HEK293 (cell line): ENCODE results near the gene ARPC3.
A peak's percentile ranks its signal among the peaks of the same experiment; 100 is the strongest.

Experiments
- CTCF ChIA-PET: fragments of 350-600 bp; formaldehyde crosslinking; extraction: SDS; loops from one replicate; lab custom pipeline; 2021; ENCODE audit warnings: antibody characterized with exemption; lab: Yijun Ruan, JAX
- POLR2A ChIA-PET: fragments of 300-600 bp; formaldehyde crosslinking; extraction: SDS; loops from one replicate; lab custom pipeline; 2020; ENCODE audit warnings: antibody characterized with exemption, inconsistent platforms; lab: Yijun Ruan, JAX
- H3K27ac ChIP-seq: fragments of 200-500 bp; sonication (Bioruptor generic); 2 replicates; pipeline ENCODE4 v1.5.1; 2014; ENCODE audit warnings: low read depth, low read length, control low read depth, inconsistent platforms; ENCODE audit errors: extremely low read depth
- H3K36me3 ChIP-seq, 2 experiments: fragments of 200-500 bp in 1 of 2; sonication (Bioruptor generic) in 1 of 2; 1 replicate in 1 of 2; 2 replicates in 1 of 2; pipeline ENCODE4 v1.5.1; 2014 to 2017; ENCODE audit warnings: inconsistent platforms in 2 of 2, low read length in 2 of 2; ENCODE audit not compliant: control insufficient read depth in 2 of 2, insufficient read depth in 1 of 2
- H3K4me1 ChIP-seq: fragments of 200-500 bp; sonication (Bioruptor generic); 2 replicates; pipeline ENCODE4 v1.5.1; 2014; ENCODE audit warnings: mild to moderate bottlenecking, low read length, inconsistent platforms; ENCODE audit not compliant: control insufficient read depth, insufficient read depth
- H3K4me3 ChIP-seq: 2 replicates; pipeline ENCODE4 v1.5.1; 2011; ENCODE audit warnings: low read depth, mild to moderate bottlenecking, control low read depth, low read length, moderate library complexity
- H3K9me3 ChIP-seq: fragments of 200-500 bp; sonication (Bioruptor generic); 2 replicates; pipeline ENCODE4 v1.5.1; 2014; ENCODE audit warnings: low read depth, low read length, inconsistent platforms; ENCODE audit not compliant: control insufficient read depth, insufficient read depth
- BCL11B ChIP-seq: fragments of 450-650 bp; formaldehyde crosslinking; IDR thresholded peaks from 2 replicates; pipeline ENCODE4 v1.5.1; 2016; ENCODE audit warnings: low read depth, missing biosample characterization, missing genetic modification characterization
- ELK4 ChIP-seq: IDR thresholded peaks from 2 replicates; pipeline ENCODE4 v1.6.1; 2011; ENCODE audit warnings: mild to moderate bottlenecking, low read depth, low read length, borderline replicate concordance
- KLF17 ChIP-seq: fragments of 450-650 bp; formaldehyde crosslinking; IDR thresholded peaks from 2 replicates; pipeline ENCODE4 v1.5.1; 2016; ENCODE audit warnings: missing biosample characterization, missing genetic modification characterization
- MYNN ChIP-seq: fragments of 450-650 bp; formaldehyde crosslinking; IDR thresholded peaks from 2 replicates; pipeline ENCODE4 v1.5.1; 2016; ENCODE audit warnings: missing biosample characterization, missing genetic modification characterization, borderline replicate concordance
- PRDM1 ChIP-seq: fragments of 450-650 bp; formaldehyde crosslinking; IDR thresholded peaks from 2 replicates; pipeline ENCODE4; 2016; ENCODE audit warnings: missing biosample characterization, missing genetic modification characterization
- SCRT2 ChIP-seq: fragments of 450-650 bp; formaldehyde crosslinking; IDR thresholded peaks from 2 replicates; pipeline ENCODE4 v1.5.1; 2016; ENCODE audit warnings: missing biosample characterization, missing genetic modification characterization
- SETDB1 ChIP-seq: IDR thresholded peaks from one replicate; pipeline ENCODE4 v1.6.1; 2017; ENCODE audit warnings: mild to moderate bottlenecking, low read length, moderate library complexity, mixed read lengths; ENCODE audit not compliant: insufficient read length
- ZNF292 ChIP-seq: fragments of 450-650 bp; formaldehyde crosslinking; IDR thresholded peaks from 2 replicates; pipeline ENCODE4 v1.5.1; 2016; ENCODE audit warnings: low read depth, missing biosample characterization, missing genetic modification characterization, borderline replicate concordance
- ZNF324 ChIP-seq: fragments of 450-650 bp; formaldehyde crosslinking; IDR thresholded peaks from 2 replicates; pipeline ENCODE4 v1.5.1; 2016; ENCODE audit warnings: missing biosample characterization, missing genetic modification characterization
- ZNF335 ChIP-seq: fragments of 450-650 bp; formaldehyde crosslinking; conservative IDR thresholded peaks from 2 replicates; pipeline ENCODE4 v1.5.1; 2016; ENCODE audit warnings: missing biosample characterization, missing genetic modification characterization
- ZNF404 ChIP-seq: fragments of 450-650 bp; formaldehyde crosslinking; IDR thresholded peaks from 2 replicates; pipeline ENCODE4 v1.5.1; 2017; ENCODE audit warnings: missing biosample characterization, missing genetic modification characterization
- ZNF48 ChIP-seq: fragments of 450-650 bp; formaldehyde crosslinking; IDR thresholded peaks from 2 replicates; pipeline ENCODE4 v1.5.1; 2016; ENCODE audit warnings: missing biosample characterization, missing genetic modification characterization
- ZNF549 ChIP-seq: fragments of 450-650 bp; IDR thresholded peaks from 2 replicates; pipeline ENCODE4 v1.5.1; 2018; ENCODE audit warnings: missing biosample characterization, missing genetic modification characterization, mild to moderate bottlenecking, inconsistent platforms, moderate library complexity
- ZNF585B ChIP-seq: fragments of 450-650 bp; formaldehyde crosslinking; IDR thresholded peaks from 2 replicates; pipeline ENCODE4 v1.5.1; 2016; ENCODE audit warnings: missing biosample characterization, missing genetic modification characterization
- ZNF626 ChIP-seq: fragments of 450-650 bp; sonication (Bioruptor Pico); formaldehyde crosslinking; IDR thresholded peaks from 2 replicates; pipeline ENCODE4 v1.5.1; 2018; ENCODE audit warnings: missing biosample characterization, missing genetic modification characterization, inconsistent platforms
- ZNF660 ChIP-seq: fragments of 450-650 bp; IDR thresholded peaks from 2 replicates; pipeline ENCODE4 v1.5.1; 2018; ENCODE audit warnings: missing biosample characterization, mild to moderate bottlenecking, missing genetic modification characterization
- ZSCAN16 ChIP-seq: fragments of 450-650 bp; formaldehyde crosslinking; IDR thresholded peaks from 2 replicates; pipeline ENCODE4 v1.5.1; 2016; ENCODE audit warnings: missing biosample characterization, missing genetic modification characterization
- TF ChIP-seq, protein P1 (sequence below): fragments of 450-650 bp; formaldehyde crosslinking; IDR thresholded peaks from 2 replicates; pipeline ENCODE4 v1.5.1; 2016; ENCODE audit warnings: missing biosample characterization, missing genetic modification characterization
- TF ChIP-seq, protein P2 (sequence below): fragments of 450-650 bp; formaldehyde crosslinking; IDR thresholded peaks from 2 replicates; pipeline ENCODE4 v1.5.1; 2016; ENCODE audit warnings: missing biosample characterization, missing genetic modification characterization
- TF ChIP-seq, protein P3 (sequence below): fragments of 450-650 bp; formaldehyde crosslinking; IDR thresholded peaks from 2 replicates; pipeline ENCODE4 v1.5.1; 2016; ENCODE audit warnings: missing biosample characterization, missing genetic modification characterization, low read depth
- TF ChIP-seq, protein P4 (sequence below): fragments of 450-650 bp; formaldehyde crosslinking; IDR thresholded peaks from 2 replicates; pipeline ENCODE4 v1.5.0; 2017; ENCODE audit warnings: missing biosample characterization, missing genetic modification characterization, borderline replicate concordance
- TF ChIP-seq, protein P5 (sequence below): fragments of 450-650 bp; formaldehyde crosslinking; IDR thresholded peaks from 2 replicates; pipeline ENCODE4 v1.5.1; 2016; ENCODE audit warnings: missing biosample characterization, missing genetic modification characterization
- TF ChIP-seq, protein P6 (sequence below): fragments of 450-650 bp; formaldehyde crosslinking; IDR thresholded peaks from 2 replicates; pipeline ENCODE4 v1.5.1; 2016; ENCODE audit warnings: missing biosample characterization, missing genetic modification characterization, borderline replicate concordance

The ARPC3 gene

GRCh38 chr12:110498984-110499706 lies 49.0 kb upstream of the ARPC3 start:
- Histone ChIP-seq H3K4me1 (peaks cover 9% of the 10 kb centered on the region), H3K9me3 (no peaks in the 10 kb centered on the region), H3K36me3 (peaks cover 25 to 30% of the 10 kb centered on the region in 2 experiments), H3K4me3 (no peak overlapping the region), H3K27ac (no peak overlapping the region)
- ChIA-PET CTCF (interaction anchor here (0.9 kb wide), 2 partner anchors 14 to 30 kb away, joined by 4 to 10 read pairs; partner anchors contain the start of gene FAM216A), POLR2A (interaction anchor here (0.7 to 3.3 kb wide), 2 partner anchors 30 to 31 kb away, joined by 3 to 44 read pairs; partner anchors contain the start of genes FAM216A and GPN3)
- TF ChIP-seq, protein P1, sequence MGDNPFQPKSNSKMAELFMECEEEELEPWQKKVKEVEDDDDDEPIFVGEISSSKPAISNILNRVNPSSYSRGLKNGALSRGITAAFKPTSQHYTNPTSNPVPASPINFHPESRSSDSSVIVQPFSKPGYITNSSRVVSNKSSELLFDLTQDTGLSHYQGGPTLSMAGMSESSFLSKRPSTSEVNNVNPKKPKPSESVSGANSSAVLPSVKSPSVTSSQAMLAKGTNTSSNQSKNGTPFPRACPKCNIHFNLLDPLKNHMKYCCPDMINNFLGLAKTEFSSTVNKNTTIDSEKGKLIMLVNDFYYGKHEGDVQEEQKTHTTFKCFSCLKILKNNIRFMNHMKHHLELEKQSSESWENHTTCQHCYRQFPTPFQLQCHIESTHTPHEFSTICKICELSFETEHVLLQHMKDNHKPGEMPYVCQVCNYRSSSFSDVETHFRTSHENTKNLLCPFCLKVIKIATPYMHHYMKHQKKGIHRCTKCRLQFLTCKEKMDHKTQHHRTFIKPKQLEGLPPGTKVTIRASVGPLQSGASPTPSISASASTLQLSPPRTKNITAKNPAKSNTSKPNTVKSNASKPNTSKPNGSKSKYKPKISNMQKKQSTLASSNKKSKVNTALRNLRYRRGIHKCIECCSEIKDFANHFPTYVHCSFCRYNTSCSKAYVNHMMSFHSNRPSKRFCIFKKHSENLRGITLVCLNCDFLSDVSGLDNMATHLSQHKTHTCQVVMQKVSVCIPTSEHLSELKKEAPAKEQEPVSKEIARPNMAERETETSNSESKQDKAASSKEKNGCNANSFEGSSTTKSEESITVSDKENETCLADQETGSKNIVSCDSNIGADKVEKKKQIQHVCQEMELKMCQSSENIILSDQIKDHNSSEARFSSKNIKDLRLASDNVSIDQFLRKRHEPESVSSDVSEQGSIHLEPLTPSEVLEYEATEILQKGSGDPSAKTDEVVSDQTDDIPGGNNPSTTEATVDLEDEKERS (tag by site-specific recombination): no peak
- TF ChIP-seq ZNF404 (tag by site-specific recombination) (no peak), SCRT2 (peak; percentile 62), ZNF48 (tag by site-specific recombination) (no peak), SETDB1 (no peak), ZNF324 (tag by site-specific recombination) (no peak), BCL11B (tag by site-specific recombination) (no peak), ZNF660 (peak; percentile 65; the same call in 1 of the 2 replicates), ELK4 (no peak), ZNF585B (tag by site-specific recombination) (no peak), ZNF335 (tag by site-specific recombination) (peak; percentile 28; the same call in 1 of the 2 replicates), ZSCAN16 (tag by site-specific recombination) (no peak), MYNN (tag by site-specific recombination) (no peak; the same call in 1 of the 2 replicates), PRDM1 (tag by site-specific recombination) (no peak; the same call in 1 of the 2 replicates), ZNF549 (tag by site-specific recombination) (no peak), KLF17 (tag by site-specific recombination) (no peak), ZNF626 (tag by site-specific recombination) (no peak), ZNF292 (tag by site-specific recombination) (no peak)
- TF ChIP-seq, protein P2, sequence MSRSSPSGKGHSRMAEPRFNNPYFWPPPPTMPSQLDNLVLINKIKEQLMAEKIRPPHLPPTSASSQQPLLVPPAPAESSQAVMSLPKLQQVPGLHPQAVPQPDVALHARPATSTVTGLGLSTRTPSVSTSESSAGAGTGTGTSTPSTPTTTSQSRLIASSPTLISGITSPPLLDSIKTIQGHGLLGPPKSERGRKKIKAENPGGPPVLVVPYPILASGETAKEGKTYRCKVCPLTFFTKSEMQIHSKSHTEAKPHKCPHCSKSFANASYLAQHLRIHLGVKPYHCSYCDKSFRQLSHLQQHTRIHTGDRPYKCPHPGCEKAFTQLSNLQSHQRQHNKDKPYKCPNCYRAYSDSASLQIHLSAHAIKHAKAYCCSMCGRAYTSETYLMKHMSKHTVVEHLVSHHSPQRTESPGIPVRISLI: peak; percentile 79; the same call in 1 of the 2 replicates
- TF ChIP-seq, protein P3, sequence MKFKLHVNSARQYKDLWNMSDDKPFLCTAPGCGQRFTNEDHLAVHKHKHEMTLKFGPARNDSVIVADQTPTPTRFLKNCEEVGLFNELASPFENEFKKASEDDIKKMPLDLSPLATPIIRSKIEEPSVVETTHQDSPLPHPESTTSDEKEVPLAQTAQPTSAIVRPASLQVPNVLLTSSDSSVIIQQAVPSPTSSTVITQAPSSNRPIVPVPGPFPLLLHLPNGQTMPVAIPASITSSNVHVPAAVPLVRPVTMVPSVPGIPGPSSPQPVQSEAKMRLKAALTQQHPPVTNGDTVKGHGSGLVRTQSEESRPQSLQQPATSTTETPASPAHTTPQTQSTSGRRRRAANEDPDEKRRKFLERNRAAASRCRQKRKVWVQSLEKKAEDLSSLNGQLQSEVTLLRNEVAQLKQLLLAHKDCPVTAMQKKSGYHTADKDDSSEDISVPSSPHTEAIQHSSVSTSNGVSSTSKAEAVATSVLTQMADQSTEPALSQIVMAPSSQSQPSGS (tag by site-specific recombination): peak; percentile 50; the same call in 1 of the 2 replicates
- TF ChIP-seq, protein P4, sequence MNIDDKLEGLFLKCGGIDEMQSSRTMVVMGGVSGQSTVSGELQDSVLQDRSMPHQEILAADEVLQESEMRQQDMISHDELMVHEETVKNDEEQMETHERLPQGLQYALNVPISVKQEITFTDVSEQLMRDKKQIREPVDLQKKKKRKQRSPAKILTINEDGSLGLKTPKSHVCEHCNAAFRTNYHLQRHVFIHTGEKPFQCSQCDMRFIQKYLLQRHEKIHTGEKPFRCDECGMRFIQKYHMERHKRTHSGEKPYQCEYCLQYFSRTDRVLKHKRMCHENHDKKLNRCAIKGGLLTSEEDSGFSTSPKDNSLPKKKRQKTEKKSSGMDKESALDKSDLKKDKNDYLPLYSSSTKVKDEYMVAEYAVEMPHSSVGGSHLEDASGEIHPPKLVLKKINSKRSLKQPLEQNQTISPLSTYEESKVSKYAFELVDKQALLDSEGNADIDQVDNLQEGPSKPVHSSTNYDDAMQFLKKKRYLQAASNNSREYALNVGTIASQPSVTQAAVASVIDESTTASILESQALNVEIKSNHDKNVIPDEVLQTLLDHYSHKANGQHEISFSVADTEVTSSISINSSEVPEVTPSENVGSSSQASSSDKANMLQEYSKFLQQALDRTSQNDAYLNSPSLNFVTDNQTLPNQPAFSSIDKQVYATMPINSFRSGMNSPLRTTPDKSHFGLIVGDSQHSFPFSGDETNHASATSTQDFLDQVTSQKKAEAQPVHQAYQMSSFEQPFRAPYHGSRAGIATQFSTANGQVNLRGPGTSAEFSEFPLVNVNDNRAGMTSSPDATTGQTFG (tag by site-specific recombination): no peak
- TF ChIP-seq, protein P5, sequence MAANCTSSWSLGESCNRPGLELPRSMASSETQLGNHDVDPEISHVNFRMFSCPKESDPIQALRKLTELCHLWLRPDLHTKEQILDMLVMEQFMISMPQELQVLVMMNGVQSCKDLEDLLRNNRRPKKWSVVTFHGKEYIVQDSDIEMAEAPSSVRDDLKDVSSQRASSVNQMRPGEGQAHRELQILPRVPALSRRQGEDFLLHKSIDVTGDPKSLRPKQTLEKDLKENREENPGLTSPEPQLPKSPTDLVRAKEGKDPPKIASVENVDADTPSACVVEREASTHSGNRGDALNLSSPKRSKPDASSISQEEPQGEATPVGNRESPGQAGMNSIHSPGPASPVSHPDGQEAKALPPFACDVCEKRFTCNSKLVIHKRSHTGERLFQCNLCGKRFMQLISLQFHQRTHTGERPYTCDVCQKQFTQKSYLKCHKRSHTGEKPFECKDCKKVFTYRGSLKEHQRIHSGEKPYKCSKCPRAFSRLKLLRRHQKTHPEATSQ (tag by site-specific recombination): no peak
- TF ChIP-seq, protein P6, sequence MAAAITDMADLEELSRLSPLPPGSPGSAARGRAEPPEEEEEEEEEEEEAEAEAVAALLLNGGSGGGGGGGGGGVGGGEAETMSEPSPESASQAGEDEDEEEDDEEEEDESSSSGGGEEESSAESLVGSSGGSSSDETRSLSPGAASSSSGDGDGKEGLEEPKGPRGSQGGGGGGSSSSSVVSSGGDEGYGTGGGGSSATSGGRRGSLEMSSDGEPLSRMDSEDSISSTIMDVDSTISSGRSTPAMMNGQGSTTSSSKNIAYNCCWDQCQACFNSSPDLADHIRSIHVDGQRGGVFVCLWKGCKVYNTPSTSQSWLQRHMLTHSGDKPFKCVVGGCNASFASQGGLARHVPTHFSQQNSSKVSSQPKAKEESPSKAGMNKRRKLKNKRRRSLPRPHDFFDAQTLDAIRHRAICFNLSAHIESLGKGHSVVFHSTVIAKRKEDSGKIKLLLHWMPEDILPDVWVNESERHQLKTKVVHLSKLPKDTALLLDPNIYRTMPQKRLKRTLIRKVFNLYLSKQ (tag by site-specific recombination): no peak
